ENCODE results near the gene BET1L. TPM values are rescaled to one million over a fixed set of nuclear protein-coding genes. Genes with fewer than 3 reads are reported as not detected.

The BET1L gene
- total RNA-seq (100 to 1,000 TPM in 3 of 5 donors, 10 to 100 TPM in 2; 68.4 to 106 (median 102) TPM), total RNA-seq (31.2 to 108 (median 71.2) reads per million in 29 experiments)
- total RNA-seq (2013) = 48.6 TPM

- no peaks in the 10 kb centered on the region for H3K9me3 Mint-ChIP-seq
- Histone ChIP-seq H3K27me3 (replicated peaks in 1 of 2; ENCODE audit: control insufficient read depth in 2 of 2, extremely low read depth in 1 of 2, insufficient read depth in 2 of 2, low read length in 1 of 2) (no peaks in the 10 kb centered on the region), H3K9me3 (no peaks in the 10 kb centered on the region), H3K27ac (ENCODE audit: low read length) (peak within 1 kb of the TSS; percentile 99), H3K4me3 (ENCODE audit: control insufficient read depth in 1 of 2, extremely low read depth in 1 of 2, low read length in 1 of 2) (peak within 1 kb of the TSS; percentile 97 to 99), H3K36me3 (ENCODE audit: control insufficient read depth in 2 of 2, extremely low read depth in 1 of 2, insufficient read depth in 1 of 2, low read length in 1 of 2) (peaks cover 9 to 55% of the 10 kb centered on the region in 2 donors), H3K4me1 (ENCODE audit: control insufficient read depth in 1 of 2, extremely low read depth in 1 of 2, insufficient read depth in 2 of 2, low read length in 2 of 2) (peaks cover 19 to 75% of the 10 kb centered on the region in 2 experiments)
- peak within 1 kb of the TSS; percentile 98 to 99 for H3K27ac Mint-ChIP-seq
- CTCF ChIA-PET = interaction anchor here in 1 of 2 donors (0.8 to 1.3 kb wide), 6 partner anchors 29 to 241 kb away, joined by 3 to 5 read pairs (median 4); partner anchors contain the start of gene PSMD13
- H3K4me3 Mint-ChIP-seq = peak within 1 kb of the TSS; percentile 85 to 99 (median 96)
- ATAC-seq (replicated peaks in 1 of 4) = peak; percentile 81 to 88 (median 84)
- peak; percentile 95 to 100 (median 98) for DNase-seq
- peaks cover 28% of the 10 kb centered on the region for H3K36me3 Mint-ChIP-seq
- POLR2A ChIA-PET = interaction anchor here (0.6 to 1.5 kb wide), 6 partner anchors 28 to 1643 kb away, joined by 3 to 4 read pairs (median 4); partner anchors contain the start of gene RNH1 (in 1 of the 2)
- WGBS (ENCODE audit: insufficient coverage) = under 1% methylated on average over 63 of the region's 63 CpGs
- peaks cover 48 to 70% (median 63%) of the 10 kb centered on the region in 3 donors for H3K4me1 Mint-ChIP-seq
- no peaks in the 10 kb centered on the region for H3K27me3 Mint-ChIP-seq
These were observed at the start of gene BET1L, which contains the start of gene RIC8A for GRCh38 chr11:207208-207862. Gene BET1L, minus strand, starts transcription at chr11:207399. Its CDS starts 78 bp downstream, at chr11:207321. Gene RIC8A, plus strand, starts transcription at chr11:207708. Its CDS starts 1,147 bp downstream, at chr11:208855.

- peaks cover 2 to 4% of the 10 kb centered on the region in 2 experiments for H3K4me1 ChIP-seq (ENCODE audit: control insufficient read depth in 1 of 2, extremely low read depth in 1 of 2, insufficient read depth in 2 of 2, low read length in 2 of 2)
- ChIA-PET CTCF (no interaction called here), POLR2A (no interaction called here)
- H3K27me3 Mint-ChIP-seq = peaks cover 0 to 4% of the 10 kb centered on the region in 2 donors
- DNase-seq (no peak), ATAC-seq (replicated peaks in 1 of 4) (no peak)
- peaks cover 5 to 30% of the 10 kb centered on the region in 2 donors for H3K36me3 ChIP-seq (ENCODE audit: control insufficient read depth in 2 of 2, extremely low read depth in 1 of 2, insufficient read depth in 1 of 2, low read length in 1 of 2)
- H3K27ac Mint-ChIP-seq = no peak overlapping the region
- H3K4me1 Mint-ChIP-seq = peaks cover 5 to 15% (median 6%) of the 10 kb centered on the region in 3 donors
- no peak overlapping the region for H3K27ac ChIP-seq (ENCODE audit: low read length)
- no peak overlapping the region for H3K4me3 ChIP-seq (ENCODE audit: control insufficient read depth in 1 of 2, extremely low read depth in 1 of 2, low read length in 1 of 2)
- H3K27me3 ChIP-seq (replicated peaks in 1 of 2; ENCODE audit: control insufficient read depth in 2 of 2, extremely low read depth in 1 of 2, insufficient read depth in 2 of 2, low read length in 1 of 2) = peaks cover 0 to 7% of the 10 kb centered on the region in 2 experiments
- peaks cover 25% of the 10 kb centered on the region for H3K36me3 Mint-ChIP-seq
- 98% methylated on average over 2 of the region's 2 CpGs for WGBS (ENCODE audit: insufficient coverage)
- no peak overlapping the region for H3K4me3 Mint-ChIP-seq
- H3K9me3 ChIP-seq = no peaks in the 10 kb centered on the region
- no peaks in the 10 kb centered on the region for H3K9me3 Mint-ChIP-seq
These were observed 48.6 kb upstream of the BET1L start for GRCh38 chr11:255816-256215.

- no peak overlapping the region for H3K4me3 Mint-ChIP-seq
These were observed 48.0 kb upstream of the BET1L start for GRCh38 chr11:255176-255575.

GRCh38 chr11:253886-254270 is 46.7 kb upstream of the BET1L start:
- Mint-ChIP-seq H3K4me3 (no peak overlapping the region), H3K9me3 (no peaks in the 10 kb centered on the region)

More at GRCh38 chr11:255176-255575, 48.0 kb upstream of the BET1L start:
- Histone ChIP-seq H3K27ac (ENCODE audit: low read length) (no peak overlapping the region), H3K9me3 (no peaks in the 10 kb centered on the region), H3K27me3 (replicated peaks in 1 of 2; ENCODE audit: control insufficient read depth in 2 of 2, extremely low read depth in 1 of 2, insufficient read depth in 2 of 2, low read length in 1 of 2) (peaks cover 0 to 7% of the 10 kb centered on the region in 2 experiments), H3K36me3 (ENCODE audit: control insufficient read depth in 2 of 2, extremely low read depth in 1 of 2, insufficient read depth in 1 of 2, low read length in 1 of 2) (peaks cover 5 to 36% of the 10 kb centered on the region in 2 donors), H3K4me3 (ENCODE audit: control insufficient read depth in 1 of 2, extremely low read depth in 1 of 2, low read length in 1 of 2) (no peak overlapping the region), H3K4me1 (ENCODE audit: control insufficient read depth in 1 of 2, extremely low read depth in 1 of 2, insufficient read depth in 2 of 2, low read length in 2 of 2) (peaks cover 2 to 6% of the 10 kb centered on the region in 2 experiments)
- WGBS (ENCODE audit: insufficient coverage) = 80% methylated on average over 1 of the region's 3 CpGs
- Mint-ChIP-seq H3K27me3 (peaks cover 0 to 4% of the 10 kb centered on the region in 2 donors), H3K9me3 (no peaks in the 10 kb centered on the region), H3K27ac (no peak overlapping the region), H3K4me1 (peaks cover 10 to 20% (median 11%) of the 10 kb centered on the region in 3 donors), H3K36me3 (peaks cover 29% of the 10 kb centered on the region)
- DNase-seq (no peak), ATAC-seq (replicated peaks in 1 of 4) (no peak)
- ChIA-PET POLR2A (no interaction called here), CTCF (no interaction called here)

GRCh38 chr11:253160-253885 is 46.1 kb upstream of the BET1L start:
- H3K36me3 Mint-ChIP-seq = peaks cover 39% of the 10 kb centered on the region
- H3K27me3 Mint-ChIP-seq = no peaks in the 10 kb centered on the region
- H3K9me3 Mint-ChIP-seq = no peaks in the 10 kb centered on the region
- ATAC-seq (replicated peaks in 1 of 4) = no peak
- H3K4me1 ChIP-seq (ENCODE audit: control insufficient read depth in 1 of 2, extremely low read depth in 1 of 2, insufficient read depth in 2 of 2, low read length in 2 of 2) = peaks cover 2 to 6% of the 10 kb centered on the region in 2 experiments
- CTCF ChIA-PET = interaction anchor here (0.7 to 1.2 kb wide), 2 partner anchors 59 to 195 kb away, joined by 3 to 4 read pairs; no protein-coding TSS in a partner anchor
- POLR2A ChIA-PET = no interaction called here
- H3K4me3 ChIP-seq (ENCODE audit: control insufficient read depth in 1 of 2, extremely low read depth in 1 of 2, low read length in 1 of 2) = no peak overlapping the region
- 89% methylated on average over 11 of the region's 13 CpGs for WGBS (ENCODE audit: insufficient coverage)
- peaks cover 5 to 54% of the 10 kb centered on the region in 2 donors for H3K36me3 ChIP-seq (ENCODE audit: control insufficient read depth in 2 of 2, extremely low read depth in 1 of 2, insufficient read depth in 1 of 2, low read length in 1 of 2)
- peaks cover 0 to 7% of the 10 kb centered on the region in 2 experiments for H3K27me3 ChIP-seq (replicated peaks in 1 of 2; ENCODE audit: control insufficient read depth in 2 of 2, extremely low read depth in 1 of 2, insufficient read depth in 2 of 2, low read length in 1 of 2)
- H3K27ac Mint-ChIP-seq = no peak overlapping the region
- H3K4me3 Mint-ChIP-seq = no peak overlapping the region
- no peak for DNase-seq
- no peaks in the 10 kb centered on the region for H3K9me3 ChIP-seq
- H3K27ac ChIP-seq (ENCODE audit: low read length) = no peak overlapping the region
- H3K4me1 Mint-ChIP-seq = peaks cover 11 to 14% (median 13%) of the 10 kb centered on the region in 3 donors

More at GRCh38 chr11:253886-254270, 46.7 kb upstream of the BET1L start:
- Histone ChIP-seq H3K36me3 (ENCODE audit: control insufficient read depth in 2 of 2, extremely low read depth in 1 of 2, insufficient read depth in 1 of 2, low read length in 1 of 2) (peaks cover 5 to 49% of the 10 kb centered on the region in 2 donors), H3K4me3 (ENCODE audit: control insufficient read depth in 1 of 2, extremely low read depth in 1 of 2, low read length in 1 of 2) (no peak overlapping the region), H3K27me3 (replicated peaks in 1 of 2; ENCODE audit: control insufficient read depth in 2 of 2, extremely low read depth in 1 of 2, insufficient read depth in 2 of 2, low read length in 1 of 2) (peaks cover 0 to 7% of the 10 kb centered on the region in 2 experiments), H3K4me1 (ENCODE audit: control insufficient read depth in 1 of 2, extremely low read depth in 1 of 2, insufficient read depth in 2 of 2, low read length in 2 of 2) (peaks cover 2 to 6% of the 10 kb centered on the region in 2 experiments), H3K27ac (ENCODE audit: low read length) (no peak overlapping the region), H3K9me3 (no peaks in the 10 kb centered on the region)
- no peak overlapping the region for H3K27ac Mint-ChIP-seq
- ATAC-seq (replicated peaks in 1 of 4) (no peak), DNase-seq (no peak)
- H3K27me3 Mint-ChIP-seq = peaks cover 0 to under 1% of the 10 kb centered on the region in 2 donors
- ChIA-PET CTCF (interaction anchor here in 1 of 2 donors (0.8 to 1.2 kb wide), 2 partner anchors 59 to 472 kb away, joined by 3 to 4 read pairs; no protein-coding TSS in a partner anchor), POLR2A (no interaction called here)
- WGBS (ENCODE audit: insufficient coverage) = 99% methylated on average over 4 of the region's 5 CpGs
- H3K4me1 Mint-ChIP-seq = peaks cover 11 to 14% (median 13%) of the 10 kb centered on the region in 3 donors
- H3K36me3 Mint-ChIP-seq = peaks cover 34% of the 10 kb centered on the region

GRCh38 chr11:252666-253065 is 45.5 kb upstream of the BET1L start:
- Mint-ChIP-seq H3K27ac (peak overlapping the region in 1 of 2 donors; percentile 11), H3K4me3 (no peak overlapping the region)
- POLR2A ChIA-PET = no interaction called here

More at GRCh38 chr11:252666-253065, 45.5 kb upstream of the BET1L start:
- H3K27ac ChIP-seq (ENCODE audit: low read length) = no peak overlapping the region
- Mint-ChIP-seq H3K36me3 (peaks cover 44% of the 10 kb centered on the region), H3K9me3 (no peaks in the 10 kb centered on the region), H3K4me1 (peaks cover 10 to 13% (median 11%) of the 10 kb centered on the region in 3 donors), H3K27me3 (no peaks in the 10 kb centered on the region)
- CTCF ChIA-PET = interaction anchor here in 1 of 2 donors (1.0 to 2.8 kb wide), 4 partner anchors 14 to 60 kb away, joined by 3 to 23 read pairs (median 6); no protein-coding TSS in a partner anchor
- H3K4me1 ChIP-seq (ENCODE audit: control insufficient read depth in 1 of 2, extremely low read depth in 1 of 2, insufficient read depth in 2 of 2, low read length in 2 of 2) = peaks cover 2 to 6% of the 10 kb centered on the region in 2 experiments
- DNase-seq = no peak
- WGBS (ENCODE audit: insufficient coverage) = 100% methylated on average over 2 of the region's 8 CpGs
- no peak for ATAC-seq (replicated peaks in 1 of 4)
- H3K36me3 ChIP-seq (ENCODE audit: control insufficient read depth in 2 of 2, extremely low read depth in 1 of 2, insufficient read depth in 1 of 2, low read length in 1 of 2) = peaks cover 5 to 61% of the 10 kb centered on the region in 2 donors
- H3K4me3 ChIP-seq (ENCODE audit: control insufficient read depth in 1 of 2, extremely low read depth in 1 of 2, low read length in 1 of 2) = no peak overlapping the region
- H3K9me3 ChIP-seq = no peaks in the 10 kb centered on the region
- H3K27me3 ChIP-seq (replicated peaks in 1 of 2; ENCODE audit: control insufficient read depth in 2 of 2, extremely low read depth in 1 of 2, insufficient read depth in 2 of 2, low read length in 1 of 2) = peaks cover 0 to 2% of the 10 kb centered on the region in 2 experiments

Data from T-cell (primary cell).